ENCODE data around the gene NXPH4.

DNA sequence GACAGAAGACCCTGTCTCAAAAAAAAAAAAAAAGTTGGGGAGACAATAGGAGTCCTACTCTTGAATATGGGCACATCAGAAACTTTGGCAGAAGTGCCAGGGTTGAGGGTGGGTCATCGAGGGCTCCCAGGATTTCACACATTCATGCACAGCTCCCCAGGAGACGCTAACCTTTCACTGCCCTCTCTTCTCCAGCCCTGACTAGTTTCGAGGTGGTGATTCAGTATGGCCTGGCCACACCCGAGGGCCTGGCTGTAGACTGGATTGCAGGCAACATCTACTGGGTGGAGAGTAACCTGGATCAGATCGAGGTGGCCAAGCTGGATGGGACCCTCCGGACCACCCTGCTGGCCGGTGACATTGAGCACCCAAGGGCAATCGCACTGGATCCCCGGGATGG lies 39.7 kb upstream of the NXPH4 start:
- TF ChIP-seq CTCF (conservative IDR thresholded peaks at IDR 0.05; ENCODE audit: low read length): no peak
- no peak for TF ChIP-seq EZH2phosphoT487 (IDR thresholded peaks at IDR 0.05; ENCODE audit: borderline replicate concordance)
